Endometrium (tissue), 2 donors: ENCODE measurements around the gene GOLGA6L9.
"Not testable (repeated sequence)": the region's sequence is repeated elsewhere in the genome, so short reads cannot be mapped to it uniquely, and the experiment has no call there.

Experiments
- FAIRE-seq: peaks from 2 replicates; lab custom pipeline; 2012; peaks lifted over from hg19 to GRCh38; lab: Jason Lieb, UNC
- donor health status: control.
- donor health status: control.

The GOLGA6L9 gene

GRCh38 chr15:82429693-82430092 lies at the start of gene GOLGA6L9:
Gene GOLGA6L9 (plus strand): TSS chr15:82429816. CDS start chr15:82430080, 264 bp downstream.
- FAIRE-seq, result not testable (repeated sequence)

GRCh38 chr15:82381330-82381955 lies 48.2 kb upstream of the GOLGA6L9 start:
- not testable (repeated sequence) for FAIRE-seq

GRCh38 chr15:82387209-82387608 lies 42.4 kb upstream of the GOLGA6L9 start:
- not testable (repeated sequence) for FAIRE-seq

- not testable (repeated sequence) for FAIRE-seq
Measured at GRCh38 chr15:82390152-82390551, 39.5 kb upstream of the GOLGA6L9 start.

- FAIRE-seq, result not testable (repeated sequence)
Measured at GRCh38 chr15:82392077-82392476, 37.5 kb upstream of the GOLGA6L9 start.

- no peak for FAIRE-seq
Measured at GRCh38 chr15:82393671-82394070, 35.9 kb upstream of the GOLGA6L9 start.

GRCh38 chr15:82395788-82396187 lies 33.8 kb upstream of the GOLGA6L9 start:
- not testable (repeated sequence) for FAIRE-seq

GRCh38 chr15:82397817-82398216 lies 31.8 kb upstream of the GOLGA6L9 start:
- FAIRE-seq, result no peak

- no peak for FAIRE-seq
Measured at GRCh38 chr15:82398785-82399184, 30.8 kb upstream of the GOLGA6L9 start.

- not testable (repeated sequence) for FAIRE-seq
Measured at GRCh38 chr15:82399366-82400103, 30.1 kb upstream of the GOLGA6L9 start.

GRCh38 chr15:82401918-82402317 lies 27.7 kb upstream of the GOLGA6L9 start:
- not testable (repeated sequence) for FAIRE-seq

GRCh38 chr15:82402341-82402740 lies 27.3 kb upstream of the GOLGA6L9 start:
- not testable (repeated sequence) for FAIRE-seq

GRCh38 chr15:82406211-82406610 lies 23.4 kb upstream of the GOLGA6L9 start:
- not testable (repeated sequence) for FAIRE-seq

GRCh38 chr15:82410306-82410705 lies 19.3 kb upstream of the GOLGA6L9 start:
- not testable (repeated sequence) for FAIRE-seq

GRCh38 chr15:82411595-82411994 lies 18.0 kb upstream of the GOLGA6L9 start:
- FAIRE-seq, result not testable (repeated sequence)

GRCh38 chr15:82414525-82415191 lies 15.0 kb upstream of the GOLGA6L9 start:
- FAIRE-seq, result not testable (repeated sequence)

- not testable (repeated sequence) for FAIRE-seq
Measured at GRCh38 chr15:82420516-82420915, 9.1 kb upstream of the GOLGA6L9 start.

GRCh38 chr15:82420966-82421365 lies 8.7 kb upstream of the GOLGA6L9 start:
- FAIRE-seq, result not testable (repeated sequence)

GRCh38 chr15:82427117-82427516 lies 2.5 kb upstream of the GOLGA6L9 start:
- FAIRE-seq, result not testable (repeated sequence)

GRCh38 chr15:82445420-82445819 lies 15.8 kb downstream of the GOLGA6L9 start:
- FAIRE-seq, result not testable (repeated sequence)

GRCh38 chr15:82457336-82457735 lies 27.7 kb downstream of the GOLGA6L9 start:
- FAIRE-seq, result not testable (repeated sequence)

GRCh38 chr15:82465629-82466028 lies 36.0 kb downstream of the GOLGA6L9 start:
- FAIRE-seq, result not testable (repeated sequence)

- not testable (repeated sequence) for FAIRE-seq
Measured at GRCh38 chr15:82468205-82468604, 38.6 kb downstream of the GOLGA6L9 start.
